ENCODE measurements around the gene SOCS6. TPM values are rescaled to one million over a fixed set of nuclear protein-coding genes. Genes with fewer than 3 reads are reported as not detected.

Gene SOCS6
- total RNA-seq, 6 experiments from 2014 or later = 11.7 to 18.0 (median 14.0) TPM

DNA sequence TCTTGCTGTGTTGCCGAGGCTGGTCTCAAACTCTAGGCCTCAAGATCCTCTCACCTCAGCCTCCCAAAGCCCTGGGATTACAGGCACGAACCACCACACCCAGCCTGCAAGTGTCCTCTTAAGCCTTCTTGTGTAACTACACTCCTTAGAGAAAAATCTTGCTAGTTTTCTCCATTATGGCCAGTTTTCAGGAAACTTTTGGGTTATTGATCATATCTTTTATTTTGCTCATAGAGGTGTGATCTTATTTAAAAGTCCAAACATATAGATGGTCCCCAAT is 2.4 kb downstream of the SOCS6 start:
- peaks cover 0 to 35% (median 18%) of the 10 kb centered on the region in 4 donors for H3K4me1 ChIP-seq
- intact Hi-C loops (cut with DNase I) = no loop called here
- no peak overlapping the region for H3K27ac ChIP-seq
- 90% methylated on average over 2 of the region's 2 CpGs for WGBS (ENCODE audit: insufficient coverage, low coverage, low lambda C conversion rate, missing lambda C conversion rate)
- DNase-seq (no peak), ATAC-seq (no peak)
- H3K27me3 ChIP-seq = no peaks in the 10 kb centered on the region
- TF ChIP-seq POLR2A (IDR thresholded peaks at IDR 0.05) = no peak
- TF ChIP-seq, protein P1, sequence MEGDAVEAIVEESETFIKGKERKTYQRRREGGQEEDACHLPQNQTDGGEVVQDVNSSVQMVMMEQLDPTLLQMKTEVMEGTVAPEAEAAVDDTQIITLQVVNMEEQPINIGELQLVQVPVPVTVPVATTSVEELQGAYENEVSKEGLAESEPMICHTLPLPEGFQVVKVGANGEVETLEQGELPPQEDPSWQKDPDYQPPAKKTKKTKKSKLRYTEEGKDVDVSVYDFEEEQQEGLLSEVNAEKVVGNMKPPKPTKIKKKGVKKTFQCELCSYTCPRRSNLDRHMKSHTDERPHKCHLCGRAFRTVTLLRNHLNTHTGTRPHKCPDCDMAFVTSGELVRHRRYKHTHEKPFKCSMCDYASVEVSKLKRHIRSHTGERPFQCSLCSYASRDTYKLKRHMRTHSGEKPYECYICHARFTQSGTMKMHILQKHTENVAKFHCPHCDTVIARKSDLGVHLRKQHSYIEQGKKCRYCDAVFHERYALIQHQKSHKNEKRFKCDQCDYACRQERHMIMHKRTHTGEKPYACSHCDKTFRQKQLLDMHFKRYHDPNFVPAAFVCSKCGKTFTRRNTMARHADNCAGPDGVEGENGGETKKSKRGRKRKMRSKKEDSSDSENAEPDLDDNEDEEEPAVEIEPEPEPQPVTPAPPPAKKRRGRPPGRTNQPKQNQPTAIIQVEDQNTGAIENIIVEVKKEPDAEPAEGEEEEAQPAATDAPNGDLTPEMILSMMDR (IDR thresholded peaks at IDR 0.05) = no peak
- no peaks in the 10 kb centered on the region for H3K9me3 ChIP-seq
- no peak overlapping the region for H3K4me3 ChIP-seq
- H3K36me3 ChIP-seq = no peaks in the 10 kb centered on the region

DNA sequence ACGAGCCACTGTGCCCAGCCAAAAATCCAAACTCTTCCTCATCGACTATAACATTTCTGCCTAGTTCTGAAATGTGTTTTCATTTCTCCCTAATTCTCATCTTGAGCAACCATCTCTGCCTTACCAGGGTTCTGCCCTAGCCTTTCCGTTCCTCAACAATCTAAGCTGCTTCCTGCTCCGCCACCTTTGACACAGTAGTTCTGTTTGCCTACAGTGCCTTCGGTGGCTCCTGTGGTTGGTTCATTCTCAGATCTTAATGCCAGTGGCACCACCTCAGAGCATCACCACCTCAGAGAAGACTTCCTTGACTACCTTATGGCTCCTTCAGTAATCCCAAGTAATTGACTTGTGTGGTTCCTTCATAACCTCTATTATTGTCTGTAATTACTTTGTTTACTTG is 3.8 kb downstream of the SOCS6 start:
- no peak for TF ChIP-seq POLR2A (IDR thresholded peaks at IDR 0.05)
- TF ChIP-seq, protein P1 (IDR thresholded peaks at IDR 0.05) = no peak
- no peak for ATAC-seq

DNA sequence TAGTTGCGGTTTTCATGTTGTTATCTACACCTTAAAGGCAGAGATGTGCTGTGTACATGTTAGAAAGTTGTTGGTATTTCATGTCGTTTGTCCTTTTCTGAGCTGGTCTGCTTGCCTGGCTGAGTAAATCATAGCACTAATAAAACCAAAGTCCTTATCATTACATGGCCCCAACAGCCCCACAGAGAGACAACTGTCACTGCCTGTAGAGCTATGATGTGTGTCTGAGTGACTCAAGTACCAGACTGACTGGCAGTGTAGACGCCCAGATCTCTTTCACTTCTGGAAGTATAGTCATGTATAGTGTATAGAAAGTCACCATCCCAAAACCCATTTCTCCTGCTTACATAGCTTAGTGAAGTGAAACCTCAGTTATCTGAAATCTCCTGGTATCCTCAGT is 4.3 kb downstream of the SOCS6 start:
- Histone ChIP-seq H3K4me3 (no peak overlapping the region), H3K9me3 (no peaks in the 10 kb centered on the region), H3K36me3 (no peaks in the 10 kb centered on the region), H3K4me1 (peaks cover 0 to 51% (median 26%) of the 10 kb centered on the region in 4 donors), H3K27me3 (no peaks in the 10 kb centered on the region), H3K27ac (no peak overlapping the region)
- WGBS (ENCODE audit: insufficient coverage, low coverage, low lambda C conversion rate, missing lambda C conversion rate) = 49% methylated on average over 3 of the region's 3 CpGs
- intact Hi-C loops (cut with DNase I) = no loop called here
- ATAC-seq = no peak
- DNase-seq = no peak
- TF ChIP-seq, protein P1 (IDR thresholded peaks at IDR 0.05) = no peak
- TF ChIP-seq POLR2A (IDR thresholded peaks at IDR 0.05) = no peak

More for the DNA sequence above, 3.8 kb downstream of the SOCS6 start:
- no peaks in the 10 kb centered on the region for H3K9me3 ChIP-seq
- WGBS (ENCODE audit: insufficient coverage, low coverage, low lambda C conversion rate, missing lambda C conversion rate) = 41% methylated on average over 5 of the region's 5 CpGs
- H3K27ac ChIP-seq = no peak overlapping the region
- peaks cover 0 to 49% (median 25%) of the 10 kb centered on the region in 4 donors for H3K4me1 ChIP-seq
- H3K36me3 ChIP-seq = no peaks in the 10 kb centered on the region
- intact Hi-C loops (cut with DNase I) = no loop called here
- H3K27me3 ChIP-seq = no peaks in the 10 kb centered on the region
- no peak for DNase-seq
- no peak overlapping the region for H3K4me3 ChIP-seq

DNA sequence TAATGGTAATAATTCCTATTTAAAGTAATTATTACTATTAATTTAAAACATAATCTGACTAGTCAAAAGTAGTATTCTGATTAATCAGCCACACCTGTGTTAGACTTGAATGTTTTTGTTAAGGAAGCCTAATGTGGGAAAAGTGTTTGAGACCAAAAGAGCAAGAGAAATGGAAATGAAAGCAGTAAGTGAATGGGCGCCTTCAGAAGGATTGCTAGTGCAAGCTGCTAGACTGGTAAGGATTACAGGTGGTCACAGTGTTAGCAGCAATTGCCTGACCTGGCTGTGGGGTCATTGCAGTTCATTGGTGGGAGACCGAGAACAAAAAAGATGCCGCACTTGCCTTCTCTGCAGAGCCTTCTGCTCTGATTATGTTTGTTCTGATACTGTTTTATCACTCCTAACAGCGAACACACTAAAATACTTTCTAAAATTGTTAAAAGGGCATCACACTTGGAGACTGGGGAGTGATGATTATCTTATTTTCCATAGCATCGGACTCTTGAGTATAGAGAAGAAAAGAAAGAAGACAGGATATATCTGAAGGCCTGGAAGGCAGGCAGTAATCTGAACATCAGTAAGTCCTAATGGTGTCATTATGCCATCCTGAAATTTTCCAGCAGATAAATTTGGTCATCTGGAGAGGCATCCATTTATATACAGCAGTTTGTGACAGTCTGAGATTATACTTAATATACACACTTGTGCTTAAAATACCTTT is 5.8 kb downstream of the SOCS6 start:
- no peak for ATAC-seq
- 93% methylated on average over 3 of the region's 5 CpGs for whole genome bisulfite sequencing (ENCODE audit: insufficient coverage, low coverage, low lambda C conversion rate, missing lambda C conversion rate)
- H3K27ac ChIP-seq = no peak overlapping the region
- no peaks in the 10 kb centered on the region for H3K27me3 ChIP-seq
- intact Hi-C loops (cut with DNase I) = no loop called here
- H3K4me3 ChIP-seq = no peak overlapping the region
- H3K4me1 ChIP-seq = peaks cover 0 to 51% (median 26%) of the 10 kb centered on the region in 4 donors
- no peak for DNase-seq
- TF ChIP-seq, protein P1 (IDR thresholded peaks at IDR 0.05) = no peak
- no peaks in the 10 kb centered on the region for H3K9me3 ChIP-seq
- H3K36me3 ChIP-seq = no peaks in the 10 kb centered on the region
